Panc1 (cell line): ENCODE data around the gene PIK3CD. TPM values are rescaled to one million over a fixed set of nuclear protein-coding genes. Genes with fewer than 3 reads are reported as not detected.

Source experiments
- ATAC-seq: fragments of 200-7000 bp; cut with Tn5 transposase; 2 replicates; pipeline ENCODE4 v1.9.1; 2020; ENCODE audit warnings: mild to moderate bottlenecking, moderate library complexity
- BruUV-seq: library from RNA; stranded (reverse); fragments of 400-500 nt; replicated peaks from 2 replicates; lab custom pipeline; 2021; lab: Mats Ljungman, UMichigan
- CTCF ChIA-PET: fragments of 300-600 bp; sonication (Branson Sonifier 250); formaldehyde crosslinking; loops from one replicate; lab custom pipeline; 2022; ENCODE audit warnings: antibody characterized with exemption; lab: Charles Lee
- POLR2A ChIA-PET: fragments of 300-600 bp; sonication (Branson Sonifier 250); formaldehyde crosslinking; loops from one replicate; lab custom pipeline; 2022; ENCODE audit warnings: antibody characterized with exemption; lab: Charles Lee
- DNase-seq: peaks from one replicate; pipeline ENCODE4 v3.0.0-alpha.2; 2010; ENCODE audit warnings: low read depth, low spot score
- H3K27ac ChIP-seq: 2 replicates; pipeline ENCODE4 v1.5.1; 2011; ENCODE audit warnings: mild to moderate bottlenecking, low read length, inconsistent platforms
- H3K27me3 ChIP-seq: fragments of 200-500 bp; sonication (Bioruptor generic); 2 replicates; pipeline ENCODE4 v1.6.0; 2014; ENCODE audit warnings: low read length, inconsistent platforms; ENCODE audit not compliant: control insufficient read depth, insufficient read depth
- H3K36me3 ChIP-seq: fragments of 200-500 bp; sonication (Bioruptor generic); 2 replicates; pipeline ENCODE4 v1.5.1; 2014; ENCODE audit warnings: inconsistent platforms, mild to moderate bottlenecking, low read length, moderate library complexity; ENCODE audit not compliant: control insufficient read depth, insufficient read depth
- H3K4me1 ChIP-seq: 2 replicates; pipeline ENCODE4 v1.5.1; 2011; ENCODE audit warnings: inconsistent platforms, mild to moderate bottlenecking, low read length, moderate library complexity; ENCODE audit not compliant: control insufficient read depth, insufficient read depth
- H3K4me3 ChIP-seq, 2 experiments: 2 replicates each; pipeline ENCODE4 v1.5.1; 2011 to 2012; ENCODE audit warnings: low read depth in 2 of 2, low read length in 2 of 2, mild to moderate bottlenecking in 2 of 2, inconsistent platforms in 1 of 2, moderate library complexity in 1 of 2
- H3K9me3 ChIP-seq: fragments of 200-500 bp; sonication (Bioruptor generic); 2 replicates; pipeline ENCODE4 v1.5.1; 2014; ENCODE audit warnings: low read depth, mild to moderate bottlenecking, inconsistent platforms, low read length, moderate library complexity; ENCODE audit not compliant: control insufficient read depth, insufficient read depth
- CTCF ChIP-seq: fragments of 450-650 bp; IDR thresholded peaks from 2 replicates; pipeline ENCODE4 v1.5.1; 2017; ENCODE audit warnings: mild to moderate bottlenecking
- POLR2AphosphoS5 ChIP-seq: IDR thresholded peaks from 2 replicates; pipeline ENCODE4 v1.6.1; 2012; ENCODE audit warnings: mild to moderate bottlenecking, low read depth, low read length, moderate library complexity
- REST ChIP-seq, 2 experiments: IDR thresholded peaks; 2 replicates each; pipeline ENCODE4 v1.6.1; 2011 to 2012; ENCODE audit warnings: low read depth in 2 of 2, control low read depth in 1 of 2, low read length in 1 of 2, mild to moderate bottlenecking in 1 of 2, moderate library complexity in 1 of 2; ENCODE audit not compliant: insufficient read depth in 1 of 2
- SIN3A ChIP-seq: IDR thresholded peaks from 2 replicates; pipeline ENCODE4 v1.6.1; 2012; ENCODE audit warnings: low read depth, mild to moderate bottlenecking, low read length, moderate library complexity, borderline replicate concordance; ENCODE audit not compliant: insufficient read depth
- TCF7L2 ChIP-seq: IDR thresholded peaks from 2 replicates; pipeline ENCODE4 v1.6.1; 2011; ENCODE audit warnings: mild to moderate bottlenecking, low read depth, low read length, inconsistent platforms
- in situ Hi-C: cut with HindIII; loops from 2 replicates; pipeline ENCODE4 v1.10.0; 2016; ENCODE audit warnings: low sequenced_read_pairs, low pct_unique_long_range_greater_than_20kb
- intact Hi-C: fragments of 100-400 bp; cut with micrococcal nuclease; formaldehyde crosslinking; loops from one replicate; pipeline ENCODE4 v1.10.0; 2022; ENCODE audit not compliant: unreplicated experiment
- total RNA-seq: library from RNA; stranded (reverse); gene quantifications from one replicate; pipeline ENCODE4 v1.2.1, GENCODE V29; 2021; ENCODE audit not compliant: unreplicated experiment

PIK3CD gene
- total RNA-seq, 1 experiment from 2014 or later, result 12.5 TPM

- H3K36me3 ChIP-seq, result no peaks in the 10 kb centered on the region
- H3K4me1 ChIP-seq, result peaks cover 18% of the 10 kb centered on the region
- no peaks in the 10 kb centered on the region for H3K9me3 ChIP-seq
- H3K4me3 ChIP-seq, result no peak overlapping the region
- intact Hi-C loops, result loop anchor here (5.0 kb wide), 1 partner anchor 58 kb away; no protein-coding TSS in a partner anchor
- ChIA-PET POLR2A (interaction anchor here (0.7 kb wide), 1 partner anchor 13 kb away, joined by 5 read pairs; no protein-coding TSS in a partner anchor), CTCF (interaction anchor here (0.7 kb wide), 1 partner anchor 613 kb away, joined by 4 read pairs; no protein-coding TSS in a partner anchor)
- DNase-seq (no peak), ATAC-seq (no peak)
- H3K27ac ChIP-seq, result no peak overlapping the region
- TF ChIP-seq TCF7L2 (no peak), CTCF (no peak), SIN3A (no peak), POLR2AphosphoS5 (no peak), REST (IDR thresholded peaks at IDR 0.05; ENCODE audit: insufficient read depth in 1 of 2, low read depth in 2 of 2, low read length in 1 of 2) (no peak)
- in situ Hi-C loops, result no loop called here
- H3K27me3 ChIP-seq, result no peaks in the 10 kb centered on the region
- BruUV-seq, result no TSS peak
Measured at GRCh38 chr1:9684801-9685200, 33.3 kb downstream of the PIK3CD start.

- in situ Hi-C loops, result no loop called here
- Histone ChIP-seq H3K9me3 (no peaks in the 10 kb centered on the region), H3K4me1 (peaks cover 26% of the 10 kb centered on the region), H3K27ac (peak overlapping the region; percentile 84), H3K27me3 (no peaks in the 10 kb centered on the region), H3K36me3 (no peaks in the 10 kb centered on the region), H3K4me3 (peak overlapping the region; percentile 79 to 82)
- no TSS peak for BruUV-seq
- ChIA-PET CTCF (interaction anchor here (1.7 kb wide), 1 partner anchor 61 kb away, joined by 7 read pairs; no protein-coding TSS in a partner anchor), POLR2A (interaction anchor here (0.6 kb wide), 1 partner anchor 22 kb away, joined by 3 read pairs; no protein-coding TSS in a partner anchor)
- TF ChIP-seq TCF7L2, result no peak
- peak; percentile 46; the same call in 1 of the 2 replicates for TF ChIP-seq POLR2AphosphoS5
- ATAC-seq (peak; percentile 73), DNase-seq (no peak)
- intact Hi-C loops, result loop anchor here (5.0 kb wide), 1 partner anchor 60 kb away; no protein-coding TSS in a partner anchor
Measured at GRCh38 chr1:9687120-9687873, 35.8 kb downstream of the PIK3CD start.
